ENCODE results near the gene CBARP.

- TF ChIP-seq CTCF (IDR thresholded peaks at IDR 0.05) (no peak), MEF2A (IDR thresholded peaks at IDR 0.05; ENCODE audit: borderline replicate concordance, low read depth) (no peak), EP300 (IDR thresholded peaks at IDR 0.05; ENCODE audit: borderline replicate concordance in 1 of 2, low read depth in 1 of 2, low read length in 1 of 2) (no peak), SMC3 (IDR thresholded peaks at IDR 0.05; ENCODE audit: low read depth, low read length) (no peak), JUND (IDR thresholded peaks at IDR 0.05) (no peak), TAF1 (IDR thresholded peaks at IDR 0.05; ENCODE audit: borderline replicate concordance, low read depth, low read length) (no peak), RFX5 (IDR thresholded peaks at IDR 0.05; ENCODE audit: low read length) (no peak), REST (IDR thresholded peaks at IDR 0.05; ENCODE audit: low read depth, low read length) (no peak), MAX (IDR thresholded peaks at IDR 0.05; ENCODE audit: low read depth) (no peak), TEAD4 (IDR thresholded peaks at IDR 0.05; ENCODE audit: borderline replicate concordance, insufficient read depth) (no peak), GABPA (IDR thresholded peaks at IDR 0.05; ENCODE audit: low read depth) (no peak), CHD2 (IDR thresholded peaks at IDR 0.05; ENCODE audit: low read length, partially characterized antibody) (no peak), SIN3A (IDR thresholded peaks at IDR 0.05; ENCODE audit: borderline replicate concordance, low read depth, low read length) (no peak)
- TF ChIP-seq, protein P1, sequence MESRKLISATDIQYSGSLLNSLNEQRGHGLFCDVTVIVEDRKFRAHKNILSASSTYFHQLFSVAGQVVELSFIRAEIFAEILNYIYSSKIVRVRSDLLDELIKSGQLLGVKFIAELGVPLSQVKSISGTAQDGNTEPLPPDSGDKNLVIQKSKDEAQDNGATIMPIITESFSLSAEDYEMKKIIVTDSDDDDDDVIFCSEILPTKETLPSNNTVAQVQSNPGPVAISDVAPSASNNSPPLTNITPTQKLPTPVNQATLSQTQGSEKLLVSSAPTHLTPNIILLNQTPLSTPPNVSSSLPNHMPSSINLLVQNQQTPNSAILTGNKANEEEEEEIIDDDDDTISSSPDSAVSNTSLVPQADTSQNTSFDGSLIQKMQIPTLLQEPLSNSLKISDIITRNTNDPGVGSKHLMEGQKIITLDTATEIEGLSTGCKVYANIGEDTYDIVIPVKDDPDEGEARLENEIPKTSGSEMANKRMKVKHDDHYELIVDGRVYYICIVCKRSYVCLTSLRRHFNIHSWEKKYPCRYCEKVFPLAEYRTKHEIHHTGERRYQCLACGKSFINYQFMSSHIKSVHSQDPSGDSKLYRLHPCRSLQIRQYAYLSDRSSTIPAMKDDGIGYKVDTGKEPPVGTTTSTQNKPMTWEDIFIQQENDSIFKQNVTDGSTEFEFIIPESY (IDR thresholded peaks at IDR 0.05; ENCODE audit: borderline replicate concordance, low read depth), result no peak
These were observed 8.5 kb downstream of the CBARP start for GRCh38 chr19:1229056-1229923.

Measured in SK-N-SH (cell line).